ENCODE data around the gene FGR.

Gene FGR

GRCh38 chr1:27615346-27616192, 19.4 kb downstream of the FGR start:
- no peak for DNase-seq (ENCODE audit: low read depth)

- no peak for DNase-seq (ENCODE audit: low read depth)
These were observed 20.2 kb downstream of the FGR start for GRCh38 chr1:27614625-27615344.

GRCh38 chr1:27614043-27614624, 20.9 kb downstream of the FGR start:
- no peak for DNase-seq (ENCODE audit: low read depth)

- no peak for DNase-seq (ENCODE audit: low read depth)
These were observed 22.3 kb downstream of the FGR start for GRCh38 chr1:27612718-27613117.

- no peak for DNase-seq (ENCODE audit: low read depth)
These were observed 23.5 kb downstream of the FGR start for GRCh38 chr1:27611450-27611849.

GRCh38 chr1:27609618-27610240, 25.3 kb downstream of the FGR start:
- no peak for DNase-seq (ENCODE audit: low read depth)

GRCh38 chr1:27609210-27609555, 25.8 kb downstream of the FGR start:
- DNase-seq (ENCODE audit: low read depth), result no peak

GRCh38 chr1:27607239-27607804, 27.7 kb downstream of the FGR start:
- peak; percentile 98 for DNase-seq (ENCODE audit: low read depth)

GRCh38 chr1:27606708-27607238, 28.2 kb downstream of the FGR start:
- no peak for DNase-seq (ENCODE audit: low read depth)

GRCh38 chr1:27605796-27606707, 28.9 kb downstream of the FGR start:
- DNase-seq (ENCODE audit: low read depth), result peak; percentile 81

GRCh38 chr1:27605300-27605766, 29.7 kb downstream of the FGR start:
- DNase-seq (ENCODE audit: low read depth), result no peak

- DNase-seq (ENCODE audit: low read depth), result no peak
These were observed 30.2 kb downstream of the FGR start for GRCh38 chr1:27604579-27605299.

- peak; percentile 74 for DNase-seq (ENCODE audit: low read depth)
These were observed 31.1 kb downstream of the FGR start, which contains the start of gene AHDC1 for GRCh38 chr1:27603681-27604578. Gene AHDC1 (minus strand): TSS chr1:27604144. CDS start chr1:27552115, 52,029 bp downstream.

GRCh38 chr1:27603309-27603680, 31.7 kb downstream of the FGR start:
- DNase-seq (ENCODE audit: low read depth), result no peak

- DNase-seq (ENCODE audit: low read depth), result no peak
These were observed 32.3 kb downstream of the FGR start for GRCh38 chr1:27602462-27603308.

- peak; percentile 83 for DNase-seq (ENCODE audit: low read depth)
These were observed 33.1 kb downstream of the FGR start for GRCh38 chr1:27601771-27602461.

GRCh38 chr1:27601321-27601770, 33.6 kb downstream of the FGR start:
- DNase-seq (ENCODE audit: low read depth), result no peak

Data from CMK (cell line).